Gastroesophageal sphincter (tissue), 4 donors: ENCODE results near the gene MTHFD1L. TPM values are rescaled to one million over a fixed set of nuclear protein-coding genes. Genes with fewer than 3 reads are reported as not detected.

Experiments used
- ATAC-seq: fragments of 150-250 bp; one replicate; pipeline ENCODE4 v1.9.1; 2016; ENCODE audit warnings: mild to moderate bottlenecking, moderate library complexity
- H3K27ac ChIP-seq, 4 donors: fragments of 200-600 bp; sonication (generic) in 3 of 4; 1 replicate in 3 of 4; 2 replicates in 1 of 4; pipeline ENCODE4 v1.5.1; 2016 to 2019
- H3K27me3 ChIP-seq: fragments of 200-600 bp; sonication (generic); one replicate; pipeline ENCODE4 v1.5.1; 2019
- H3K36me3 ChIP-seq, 2 donors: fragments of 200-600 bp; sonication (generic); one replicate each; pipeline ENCODE4 v1.5.1; 2019; ENCODE audit warnings: control low read depth in 1 of 2
- H3K4me1 ChIP-seq, 3 donors: fragments of 200-600 bp; sonication (generic); 1 replicate in 2 of 3; 2 replicates in 1 of 3; pipeline ENCODE4 v1.5.1; 2016 to 2019; ENCODE audit warnings: control low read depth in 2 of 3
- H3K4me3 ChIP-seq, 2 donors: fragments of 200-600 bp; sonication (generic); one replicate each; pipeline ENCODE4 v1.5.1; 2019; ENCODE audit warnings: mild to moderate bottlenecking in 1 of 2, moderate library complexity in 1 of 2
- H3K9me3 ChIP-seq, 3 donors: fragments of 200-600 bp; sonication (generic); one replicate each; pipeline ENCODE4 v1.5.1; 2017 to 2019; ENCODE audit warnings: control low read depth in 2 of 3
- EP300 ChIP-seq: sonication (generic); formaldehyde crosslinking; IDR thresholded peaks from one replicate; pipeline ENCODE4 v1.6.1; 2017; ENCODE audit warnings: antibody characterized with exemption, mild to moderate bottlenecking
- POLR2A ChIP-seq, 2 donors: fragments of 450-650 bp; IDR thresholded peaks; one replicate each; pipeline ENCODE4 v1.6.1; 2017; ENCODE audit warnings: antibody characterized with exemption in 2 of 2, mild to moderate bottlenecking in 2 of 2, moderate library complexity in 1 of 2
- POLR2AphosphoS5 ChIP-seq: sonication (generic); formaldehyde crosslinking; IDR thresholded peaks from one replicate; pipeline ENCODE4 v1.6.1; 2017; ENCODE audit warnings: antibody characterized with exemption
- WGBS, 2 donors: methylation state at CpG; one replicate each; pipeline ENCODE4 v1.1.5; 2018; ENCODE audit warnings: low coverage in 1 of 2; 5-methylcytosine and 5-hydroxymethylcytosine counted together
- total RNA-seq, 4 donors: library from RNA; depleted of rRNA; stranded (reverse); fragments of >200 nt; gene quantifications; one replicate each; pipeline ENCODE4 v1.1.0, GENCODE V29; 2016
- TF ChIP-seq, protein P1 (sequence below), 4 experiments: fragments of 200-600 bp in 2 of 4; fragments of 450-650 bp in 2 of 4; sonication (generic) in 1 of 4; IDR thresholded peaks; one replicate each; pipeline ENCODE4 v1.5.1; 2017 to 2019; ENCODE audit warnings: antibody characterized with exemption in 4 of 4, mild to moderate bottlenecking in 2 of 4, moderate library complexity in 2 of 4

MTHFD1L gene
- total RNA-seq, 4 donors from 2014 or later = 1.2 to 10.8 (median 4.0) TPM

DNA sequence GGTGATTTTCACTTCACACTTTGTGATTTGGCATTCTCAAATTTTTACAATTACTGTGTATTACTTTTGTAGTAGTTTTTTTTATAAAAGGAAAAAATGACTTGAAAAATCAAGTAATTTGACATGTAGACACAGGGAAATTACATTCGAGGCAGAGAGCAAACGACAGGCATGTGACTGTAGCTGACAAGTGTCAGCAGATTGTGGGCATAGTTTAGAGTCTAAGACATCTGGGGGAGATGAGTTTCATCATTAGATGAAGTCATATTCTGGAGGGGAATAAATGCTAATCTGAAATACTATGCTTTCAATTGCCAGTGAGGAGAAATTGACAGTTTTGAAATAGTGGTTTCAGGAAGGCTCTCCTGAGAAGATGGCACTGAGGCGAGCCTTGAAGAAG is 126.0 kb downstream of the MTHFD1L start:
- ATAC-seq = no peak
- H3K4me3 ChIP-seq = no peak overlapping the region
- no peaks in the 10 kb centered on the region for H3K27me3 ChIP-seq
- H3K9me3 ChIP-seq = no peaks in the 10 kb centered on the region
- TF ChIP-seq POLR2A (IDR thresholded peaks at IDR 0.05) (no peak), EP300 (no peak), POLR2AphosphoS5 (no peak)
- TF ChIP-seq, protein P1, sequence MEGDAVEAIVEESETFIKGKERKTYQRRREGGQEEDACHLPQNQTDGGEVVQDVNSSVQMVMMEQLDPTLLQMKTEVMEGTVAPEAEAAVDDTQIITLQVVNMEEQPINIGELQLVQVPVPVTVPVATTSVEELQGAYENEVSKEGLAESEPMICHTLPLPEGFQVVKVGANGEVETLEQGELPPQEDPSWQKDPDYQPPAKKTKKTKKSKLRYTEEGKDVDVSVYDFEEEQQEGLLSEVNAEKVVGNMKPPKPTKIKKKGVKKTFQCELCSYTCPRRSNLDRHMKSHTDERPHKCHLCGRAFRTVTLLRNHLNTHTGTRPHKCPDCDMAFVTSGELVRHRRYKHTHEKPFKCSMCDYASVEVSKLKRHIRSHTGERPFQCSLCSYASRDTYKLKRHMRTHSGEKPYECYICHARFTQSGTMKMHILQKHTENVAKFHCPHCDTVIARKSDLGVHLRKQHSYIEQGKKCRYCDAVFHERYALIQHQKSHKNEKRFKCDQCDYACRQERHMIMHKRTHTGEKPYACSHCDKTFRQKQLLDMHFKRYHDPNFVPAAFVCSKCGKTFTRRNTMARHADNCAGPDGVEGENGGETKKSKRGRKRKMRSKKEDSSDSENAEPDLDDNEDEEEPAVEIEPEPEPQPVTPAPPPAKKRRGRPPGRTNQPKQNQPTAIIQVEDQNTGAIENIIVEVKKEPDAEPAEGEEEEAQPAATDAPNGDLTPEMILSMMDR (IDR thresholded peaks at IDR 0.05) = no peak
- H3K4me1 ChIP-seq = peaks cover 0 to 7% (median 0%) of the 10 kb centered on the region in 3 donors
- no peaks in the 10 kb centered on the region for H3K36me3 ChIP-seq
- WGBS, 2 donors = 83 to 97% methylated on average over 3 of the region's 3 CpGs
- no peak overlapping the region for H3K27ac ChIP-seq

DNA sequence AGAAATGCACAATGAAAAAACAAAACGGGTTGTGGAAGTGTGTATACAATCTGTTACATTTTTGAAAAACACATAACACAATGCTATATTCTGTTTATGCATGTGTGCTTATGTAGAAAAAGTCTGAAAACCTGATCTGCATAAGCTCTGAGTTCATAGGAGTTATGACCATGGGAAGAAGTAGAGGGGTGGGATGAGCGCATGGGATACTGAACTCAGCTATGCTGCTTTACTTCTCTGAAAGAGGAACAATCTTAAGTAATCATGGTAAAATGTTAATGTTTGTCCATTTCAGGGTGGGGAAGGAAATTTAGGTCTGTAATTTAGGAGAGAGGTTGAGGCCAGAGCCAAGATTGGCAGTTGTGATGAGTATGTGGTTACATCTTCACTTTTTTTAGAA is 126.8 kb downstream of the MTHFD1L start:
- 81 to 92% methylated on average over 2 of the region's 2 CpGs for WGBS, 2 donors
- no peaks in the 10 kb centered on the region for H3K27me3 ChIP-seq
- no peak for TF ChIP-seq POLR2A (IDR thresholded peaks at IDR 0.05)
- TF ChIP-seq, protein P1 (IDR thresholded peaks at IDR 0.05) = no peak
- no peak for TF ChIP-seq EP300
- no peak for TF ChIP-seq POLR2AphosphoS5
- ATAC-seq = no peak
- no peaks in the 10 kb centered on the region for H3K9me3 ChIP-seq
- H3K36me3 ChIP-seq = no peaks in the 10 kb centered on the region
- peaks cover 0 to 5% (median 0%) of the 10 kb centered on the region in 3 donors for H3K4me1 ChIP-seq
- no peak overlapping the region for H3K4me3 ChIP-seq
- no peak overlapping the region for H3K27ac ChIP-seq

DNA sequence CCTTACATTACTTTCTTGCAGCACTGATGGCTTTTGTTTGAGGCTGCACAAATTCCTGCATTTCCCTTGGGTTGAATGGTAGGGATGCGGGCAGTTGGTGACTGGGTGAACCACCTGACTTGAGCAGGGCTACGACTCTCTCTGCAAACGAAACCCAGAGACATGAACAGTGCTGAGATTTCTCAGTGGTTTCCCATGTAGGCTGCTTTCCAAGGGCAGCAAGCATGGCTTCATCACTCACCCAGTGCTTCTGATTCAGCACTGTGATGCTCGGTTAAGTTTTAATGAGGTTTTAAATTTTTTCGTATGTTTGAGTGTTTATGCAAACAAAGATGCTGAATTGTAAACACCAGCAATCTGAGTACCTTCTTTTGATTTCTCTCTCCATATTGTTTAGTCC is 127.2 kb downstream of the MTHFD1L start:
- WGBS, 2 donors = 84 to 90% methylated on average over 2 of the region's 5 CpGs
- no peaks in the 10 kb centered on the region for H3K9me3 ChIP-seq
- H3K4me1 ChIP-seq = peaks cover 0 to 1% (median 0%) of the 10 kb centered on the region in 3 donors
- ATAC-seq = no peak
- H3K27ac ChIP-seq = no peak overlapping the region
- TF ChIP-seq POLR2AphosphoS5 = no peak
- TF ChIP-seq, protein P1 (IDR thresholded peaks at IDR 0.05) = no peak
- TF ChIP-seq EP300 = no peak
- TF ChIP-seq POLR2A (IDR thresholded peaks at IDR 0.05) = no peak
- H3K4me3 ChIP-seq = no peak overlapping the region
- no peaks in the 10 kb centered on the region for H3K27me3 ChIP-seq
- no peaks in the 10 kb centered on the region for H3K36me3 ChIP-seq

DNA sequence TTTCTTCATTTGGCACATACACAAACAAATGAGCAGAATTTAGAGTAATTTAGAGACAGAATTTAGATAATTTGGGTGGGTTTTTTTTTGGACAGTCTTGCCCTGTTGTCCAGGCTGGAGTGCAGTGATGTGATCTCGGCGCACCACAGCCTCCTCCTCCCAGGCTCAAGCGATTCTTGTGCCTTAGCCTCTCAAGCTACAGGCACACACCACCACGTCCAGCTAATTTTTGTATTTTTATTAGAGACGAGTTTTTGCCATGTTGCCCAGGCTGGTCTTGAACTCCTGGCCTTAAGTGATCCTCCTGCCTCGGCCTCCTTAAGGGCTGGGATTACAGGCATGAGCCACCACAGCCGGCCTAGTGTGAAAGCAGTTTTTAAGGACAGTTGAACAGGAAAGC is 127.8 kb downstream of the MTHFD1L start:
- Histone ChIP-seq H3K4me3 (no peak overlapping the region), H3K36me3 (no peaks in the 10 kb centered on the region), H3K27ac (no peak overlapping the region), H3K4me1 (no peaks in the 10 kb centered on the region), H3K27me3 (no peaks in the 10 kb centered on the region), H3K9me3 (no peaks in the 10 kb centered on the region)
- WGBS, 2 donors = 87 to 100% methylated on average over 2 to 7 of the region's 7 CpGs
- TF ChIP-seq EP300 = no peak
- TF ChIP-seq, protein P1 (IDR thresholded peaks at IDR 0.05) = no peak
- TF ChIP-seq POLR2A (IDR thresholded peaks at IDR 0.05) = no peak
- no peak for TF ChIP-seq POLR2AphosphoS5
- no peak for ATAC-seq

DNA sequence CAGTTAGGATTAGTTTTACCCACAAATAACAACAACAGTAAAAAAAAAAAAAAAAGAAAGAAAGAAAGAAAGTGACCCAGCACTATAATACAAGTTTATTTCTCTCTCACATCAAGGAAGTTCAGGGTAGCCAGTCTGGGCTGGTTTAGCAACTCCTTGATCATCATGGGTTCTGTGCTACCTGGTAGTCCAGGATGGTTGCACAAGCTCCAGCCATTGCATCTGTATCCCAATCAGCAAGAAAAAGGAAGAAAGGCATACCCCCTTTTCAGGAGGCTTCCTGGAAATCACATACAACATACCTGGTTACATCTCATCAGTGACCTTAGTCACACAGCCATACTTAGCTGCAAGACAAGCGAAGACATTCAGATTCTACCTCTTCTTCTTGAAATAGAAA is 128.5 kb downstream of the MTHFD1L start:
- H3K27me3 ChIP-seq = no peaks in the 10 kb centered on the region
- TF ChIP-seq, protein P1 (IDR thresholded peaks at IDR 0.05) = no peak
- TF ChIP-seq POLR2A (IDR thresholded peaks at IDR 0.05) (no peak), POLR2AphosphoS5 (no peak), EP300 (no peak)
- no peak overlapping the region for H3K27ac ChIP-seq
- 100% methylated on average over 1 of the region's 1 CpG; no CpG with 5 or more reads in 1 of the 2 donors for WGBS, 2 donors
- no peaks in the 10 kb centered on the region for H3K4me1 ChIP-seq
- no peak overlapping the region for H3K4me3 ChIP-seq
- no peaks in the 10 kb centered on the region for H3K36me3 ChIP-seq
- ATAC-seq = no peak
- no peaks in the 10 kb centered on the region for H3K9me3 ChIP-seq
